Natural killer cell (primary cell): ENCODE measurements around the gene PLEKHO2. TPM values are rescaled to one million over a fixed set of nuclear protein-coding genes. Genes with fewer than 3 reads are reported as not detected.

Experiments used
- ATAC-seq, 3 donors: fragments of 150-1000 bp in 2 of 3; fragments of 200-7000 bp in 1 of 3; cut with Tn5 transposase; 1 replicate in 1 of 3; 2 replicates in 2 of 3; pipeline ENCODE4 v1.10.0; 2021; ENCODE audit warnings: mild to moderate bottlenecking in 2 of 3, moderate library complexity in 2 of 3
- DNase-seq, 2 donors: peaks; one replicate each; pipeline versions ENCODE4 v3.0.0 to v3.0.0-alpha.2; 2013 to 2021; ENCODE audit warnings: mixed read lengths in 1 of 2
- H3K27ac ChIP-seq: one replicate; pipeline ENCODE4 v1.5.1; 2013; ENCODE audit warnings: mild to moderate bottlenecking, low read length
- H3K27me3 ChIP-seq: one replicate; pipeline ENCODE4 v1.6.1; 2013; ENCODE audit warnings: low read length; ENCODE audit not compliant: control insufficient read depth, insufficient read depth
- H3K36me3 ChIP-seq: one replicate; pipeline ENCODE4 v1.6.1; 2013; ENCODE audit warnings: low read length; ENCODE audit not compliant: control insufficient read depth, insufficient read depth
- H3K4me1 ChIP-seq: one replicate; pipeline ENCODE4 v1.6.1; 2013; ENCODE audit warnings: low read length; ENCODE audit not compliant: control insufficient read depth, insufficient read depth
- H3K4me3 ChIP-seq: one replicate; pipeline ENCODE4 v1.5.1; 2013; ENCODE audit warnings: low read length
- H3K9me3 ChIP-seq: one replicate; pipeline ENCODE4 v1.6.1; 2013; ENCODE audit warnings: low read length; ENCODE audit not compliant: control insufficient read depth, insufficient read depth
- H3K27ac Mint-ChIP-seq, 2 donors: one replicate each; pipeline ENCODE4 v1.8.0; 2022; ENCODE audit warnings: mild to moderate bottlenecking in 2 of 2, mixed read lengths in 2 of 2, moderate library complexity in 1 of 2
- H3K27me3 Mint-ChIP-seq, 2 donors: one replicate each; pipeline ENCODE4 v1.8.0; 2022; ENCODE audit warnings: low read depth in 2 of 2, mixed read lengths in 2 of 2
- H3K36me3 Mint-ChIP-seq: one replicate; pipeline ENCODE4 v1.8.0; 2022; ENCODE audit warnings: mixed read lengths
- H3K4me1 Mint-ChIP-seq, 2 donors: one replicate each; pipeline ENCODE4 v1.8.0; 2022; ENCODE audit warnings: mixed read lengths in 2 of 2
- H3K4me3 Mint-ChIP-seq: one replicate; pipeline ENCODE4 v1.8.0; 2022; ENCODE audit warnings: mild to moderate bottlenecking, moderate library complexity, mixed read lengths
- H3K9me3 Mint-ChIP-seq, 2 donors: one replicate each; pipeline ENCODE4 v1.8.0; 2022; ENCODE audit warnings: mixed read lengths in 2 of 2
- WGBS: methylation state at CpG from one replicate; pipeline ENCODE4 v1.1.7; 2013; ENCODE audit warnings: missing lambda C conversion rate; ENCODE audit not compliant: insufficient coverage; 5-methylcytosine and 5-hydroxymethylcytosine counted together
- intact Hi-C: fragments of 100-400 bp; cut with micrococcal nuclease; formaldehyde crosslinking; loops from one replicate; pipeline ENCODE4 v1.14.2; 2022
- total RNA-seq, 4 donors: library from RNA; stranded (reverse); fragments of 120-200 nt in 1 of 4; gene quantifications; one replicate each; pipeline versions ENCODE4 v1.2.3 to v1.2.4, GENCODE V29; 2013 to 2022
- TF ChIP-seq, protein P1 (sequence below): fragments of 200-600 bp; IDR thresholded peaks from one replicate; pipeline ENCODE4 v1.8.0; 2022; ENCODE audit warnings: antibody characterized with exemption

Gene PLEKHO2
- total RNA-seq, 3 donors from 2014 or later (not counting 1 experiment from before 2014, with no cell fraction given): 35.3 to 53.4 (median 49.8) TPM

DNA sequence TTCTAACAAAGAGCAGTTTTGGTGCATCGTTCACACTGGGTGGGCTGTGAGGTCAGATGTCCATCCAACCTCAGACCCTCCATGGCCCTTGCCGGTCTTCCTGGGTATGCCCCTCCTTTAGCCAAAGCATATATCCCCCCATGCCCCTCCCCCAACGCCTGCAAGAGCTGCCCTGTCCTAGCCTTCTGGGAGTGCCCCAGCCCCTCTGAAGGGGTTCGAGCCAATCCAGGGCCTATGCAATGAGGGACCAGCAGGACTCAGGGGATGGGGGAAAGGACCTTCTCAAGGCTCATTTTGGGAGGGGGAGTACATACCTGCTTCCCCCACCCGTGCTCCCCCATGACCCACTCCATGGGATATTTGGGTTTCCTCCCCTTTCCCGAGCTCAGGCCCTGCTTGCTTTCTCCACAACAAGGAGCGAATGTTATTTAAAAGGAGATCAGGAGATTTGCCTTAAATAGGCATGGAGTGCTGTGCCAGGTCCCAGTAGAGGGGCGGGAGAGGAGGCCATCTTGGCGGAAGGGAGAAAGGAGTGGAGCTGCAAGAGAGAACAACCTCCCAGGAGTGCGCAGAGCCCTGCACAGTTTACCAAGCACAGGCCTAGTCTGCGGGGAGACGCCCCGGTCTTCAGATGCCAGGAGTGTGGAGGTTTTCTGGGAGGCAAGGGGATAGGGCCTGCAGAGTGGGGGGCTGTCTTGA lies 34.5 kb upstream of the PLEKHO2 start:
- DNase-seq (no peak), ATAC-seq (no peak)
- Histone ChIP-seq H3K27ac (no peak overlapping the region), H3K4me3 (no peak overlapping the region), H3K9me3 (no peaks in the 10 kb centered on the region), H3K27me3 (no peaks in the 10 kb centered on the region), H3K36me3 (no peaks in the 10 kb centered on the region), H3K4me1 (no peaks in the 10 kb centered on the region)
- WGBS: 96% methylated on average over 13 of the region's 13 CpGs
- Mint-ChIP-seq H3K4me1 (peaks cover 0 to 7% of the 10 kb centered on the region in 2 donors), H3K36me3 (no peaks in the 10 kb centered on the region), H3K27ac (no peak overlapping the region), H3K27me3 (no peaks in the 10 kb centered on the region), H3K4me3 (no peak overlapping the region), H3K9me3 (no peaks in the 10 kb centered on the region)
- TF ChIP-seq, protein P1, sequence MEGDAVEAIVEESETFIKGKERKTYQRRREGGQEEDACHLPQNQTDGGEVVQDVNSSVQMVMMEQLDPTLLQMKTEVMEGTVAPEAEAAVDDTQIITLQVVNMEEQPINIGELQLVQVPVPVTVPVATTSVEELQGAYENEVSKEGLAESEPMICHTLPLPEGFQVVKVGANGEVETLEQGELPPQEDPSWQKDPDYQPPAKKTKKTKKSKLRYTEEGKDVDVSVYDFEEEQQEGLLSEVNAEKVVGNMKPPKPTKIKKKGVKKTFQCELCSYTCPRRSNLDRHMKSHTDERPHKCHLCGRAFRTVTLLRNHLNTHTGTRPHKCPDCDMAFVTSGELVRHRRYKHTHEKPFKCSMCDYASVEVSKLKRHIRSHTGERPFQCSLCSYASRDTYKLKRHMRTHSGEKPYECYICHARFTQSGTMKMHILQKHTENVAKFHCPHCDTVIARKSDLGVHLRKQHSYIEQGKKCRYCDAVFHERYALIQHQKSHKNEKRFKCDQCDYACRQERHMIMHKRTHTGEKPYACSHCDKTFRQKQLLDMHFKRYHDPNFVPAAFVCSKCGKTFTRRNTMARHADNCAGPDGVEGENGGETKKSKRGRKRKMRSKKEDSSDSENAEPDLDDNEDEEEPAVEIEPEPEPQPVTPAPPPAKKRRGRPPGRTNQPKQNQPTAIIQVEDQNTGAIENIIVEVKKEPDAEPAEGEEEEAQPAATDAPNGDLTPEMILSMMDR: no peak
- intact Hi-C loops: no loop called here

DNA sequence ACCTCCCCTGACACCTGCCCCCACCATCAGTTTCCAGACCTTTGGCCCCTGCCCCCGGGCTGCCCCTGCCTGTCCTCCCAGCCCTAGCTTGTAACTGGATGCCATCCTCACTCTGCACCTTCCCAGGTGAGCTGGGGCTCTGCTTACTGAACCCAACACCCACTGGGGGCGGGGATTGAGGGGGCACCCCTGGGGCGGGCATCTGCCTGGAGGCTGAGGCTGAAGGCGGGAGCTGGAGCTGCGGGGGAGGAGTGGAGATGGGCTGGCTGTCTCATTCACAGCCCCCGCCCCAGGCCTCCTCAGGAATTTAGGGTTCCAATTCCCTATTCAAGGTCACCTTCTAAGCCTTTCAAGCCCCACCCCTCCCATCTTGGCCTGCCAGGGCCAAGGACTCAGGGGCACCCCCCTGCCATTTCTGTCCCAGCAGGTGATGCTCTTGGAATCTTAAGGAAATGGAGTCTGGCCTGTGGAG lies 33.9 kb upstream of the PLEKHO2 start:
- TF ChIP-seq, protein P1: no peak
- no peak overlapping the region for H3K27ac Mint-ChIP-seq
- H3K9me3 Mint-ChIP-seq: no peaks in the 10 kb centered on the region
- H3K4me1 ChIP-seq: no peaks in the 10 kb centered on the region
- no peaks in the 10 kb centered on the region for H3K27me3 Mint-ChIP-seq
- H3K36me3 Mint-ChIP-seq: no peaks in the 10 kb centered on the region
- ATAC-seq: no peak
- no peak for DNase-seq
- no peak overlapping the region for H3K4me3 Mint-ChIP-seq
- H3K27ac ChIP-seq: no peak overlapping the region
- intact Hi-C loops: no loop called here
- H3K9me3 ChIP-seq: no peaks in the 10 kb centered on the region
- WGBS: 88% methylated on average over 5 of the region's 6 CpGs
- no peaks in the 10 kb centered on the region for H3K36me3 ChIP-seq
- H3K27me3 ChIP-seq: no peaks in the 10 kb centered on the region
- peaks cover 0 to 7% of the 10 kb centered on the region in 2 donors for H3K4me1 Mint-ChIP-seq
- H3K4me3 ChIP-seq: no peak overlapping the region

GRCh38 chr15:64808785-64809453 lies 32.8 kb upstream of the PLEKHO2 start:
- peaks cover 0 to 7% of the 10 kb centered on the region in 2 donors for H3K4me1 Mint-ChIP-seq
- H3K27ac Mint-ChIP-seq: no peak overlapping the region
- H3K4me3 ChIP-seq: no peak overlapping the region
- no peaks in the 10 kb centered on the region for H3K9me3 ChIP-seq
- no peaks in the 10 kb centered on the region for H3K9me3 Mint-ChIP-seq
- intact Hi-C loops: no loop called here
- WGBS: 81% methylated on average over 8 of the region's 10 CpGs
- no peaks in the 10 kb centered on the region for H3K27me3 Mint-ChIP-seq
- no peaks in the 10 kb centered on the region for H3K36me3 Mint-ChIP-seq
- no peaks in the 10 kb centered on the region for H3K27me3 ChIP-seq
- no peak overlapping the region for H3K4me3 Mint-ChIP-seq
- DNase-seq (no peak), ATAC-seq (no peak)
- TF ChIP-seq, protein P1: no peak
- H3K27ac ChIP-seq: no peak overlapping the region
- no peaks in the 10 kb centered on the region for H3K36me3 ChIP-seq
- H3K4me1 ChIP-seq: no peaks in the 10 kb centered on the region
